Midbrain (tissue), 1 donor: Measurements from ENCODE around the gene KCNIP4.

Source experiments
- DNase-seq: peaks from one replicate; lab custom pipeline; 2025; lab: John Stamatoyannopoulos, UW

KCNIP4 gene

DNA sequence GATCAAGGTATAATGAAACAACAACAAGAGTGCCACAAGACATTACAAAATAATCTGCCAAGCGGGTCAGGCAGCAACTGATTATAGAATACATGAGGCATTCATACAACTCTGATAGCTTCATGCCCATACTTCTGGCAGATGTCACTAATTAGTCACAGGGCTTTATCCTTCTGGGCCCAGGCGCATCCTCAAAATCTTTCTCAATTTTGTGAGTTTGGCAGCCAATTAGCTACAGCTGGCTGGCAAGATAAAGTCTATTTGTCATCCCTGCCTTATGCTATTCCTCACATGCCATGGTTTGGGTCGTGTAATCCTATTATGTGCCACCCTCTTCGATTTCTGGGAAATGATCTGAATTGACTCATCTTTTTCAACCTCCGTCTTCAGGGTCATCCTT, 994.0 kb downstream of the KCNIP4 start:
- no peak for DNase-seq

DNA sequence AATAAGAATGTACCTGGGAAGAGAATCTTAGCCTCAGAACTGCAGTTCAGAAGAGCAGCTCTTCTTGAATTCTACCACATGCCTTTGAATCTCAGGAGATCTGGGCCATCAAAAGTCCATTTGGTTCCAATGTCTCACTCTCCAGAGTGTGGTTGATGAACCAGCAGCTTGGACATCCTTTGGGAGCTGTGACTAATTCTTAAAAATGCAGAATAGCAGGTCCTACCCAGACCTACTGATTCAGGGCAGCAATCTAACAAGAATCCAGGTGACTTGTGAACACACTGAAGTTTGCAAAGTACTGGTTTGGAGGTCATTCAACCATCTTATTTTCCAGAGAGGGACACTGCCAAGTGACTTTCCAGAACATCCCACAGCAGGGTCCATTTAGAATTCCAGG, 1003.6 kb downstream of the KCNIP4 start:
- DNase-seq, result no peak

DNA sequence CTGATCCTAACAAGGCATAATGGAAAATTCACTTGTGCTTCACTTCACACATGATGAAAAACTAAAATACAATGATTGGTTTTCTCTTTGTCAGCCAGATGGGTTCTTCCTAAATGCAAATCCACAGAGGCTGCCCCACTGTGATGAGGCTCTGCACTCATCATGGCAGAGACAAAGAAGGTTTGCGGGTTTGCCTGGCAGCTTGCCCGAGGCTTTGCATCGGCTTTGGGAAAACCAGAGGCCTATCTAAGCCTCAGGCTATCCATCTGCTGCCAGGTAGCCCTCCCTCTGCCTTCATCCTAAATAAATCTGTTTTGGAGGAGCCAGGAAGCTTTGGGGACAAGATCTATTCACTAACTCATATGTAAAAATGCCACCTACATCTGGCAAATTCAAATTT, 1004.1 kb downstream of the KCNIP4 start:
- no peak for DNase-seq

DNA sequence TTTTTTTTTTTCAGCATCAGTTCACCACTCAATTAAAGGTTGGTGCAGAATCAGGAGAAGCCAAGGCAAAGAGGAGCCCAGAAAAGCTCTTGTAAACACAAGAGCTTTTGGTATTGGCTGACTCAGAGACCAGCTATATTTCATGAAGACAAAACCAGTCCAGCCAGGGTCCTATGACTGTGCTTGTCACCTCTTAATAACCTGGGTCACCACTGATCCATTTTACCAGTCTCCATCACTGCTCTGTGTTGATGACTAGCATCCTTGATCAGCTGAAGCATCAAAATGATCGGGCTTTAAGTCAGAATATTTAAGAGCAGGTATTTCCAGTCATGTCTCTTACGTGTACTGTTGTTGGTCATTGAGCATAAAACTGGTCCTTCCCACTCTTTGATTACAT, 1010.4 kb downstream of the KCNIP4 start:
- no peak for DNase-seq

DNA sequence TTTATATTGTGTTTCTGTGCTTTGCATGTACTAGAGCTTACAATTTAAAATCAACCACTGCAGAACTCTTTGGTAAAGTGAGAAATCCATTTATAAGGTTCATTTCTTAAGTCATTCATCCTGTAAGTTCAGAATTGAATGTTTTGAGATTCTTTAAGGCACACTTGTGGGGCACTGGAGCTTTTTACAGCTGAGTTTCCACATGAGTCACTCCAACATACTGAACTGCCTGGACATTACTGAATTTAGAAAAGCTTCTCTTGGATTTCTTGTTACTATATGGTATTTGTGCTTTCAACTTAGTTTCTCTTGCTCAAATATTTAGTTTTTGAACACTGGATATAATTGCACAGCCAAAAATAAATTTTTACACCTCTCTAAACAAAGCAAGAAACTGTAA, 1022.0 kb downstream of the KCNIP4 start:
- no peak for DNase-seq

DNA sequence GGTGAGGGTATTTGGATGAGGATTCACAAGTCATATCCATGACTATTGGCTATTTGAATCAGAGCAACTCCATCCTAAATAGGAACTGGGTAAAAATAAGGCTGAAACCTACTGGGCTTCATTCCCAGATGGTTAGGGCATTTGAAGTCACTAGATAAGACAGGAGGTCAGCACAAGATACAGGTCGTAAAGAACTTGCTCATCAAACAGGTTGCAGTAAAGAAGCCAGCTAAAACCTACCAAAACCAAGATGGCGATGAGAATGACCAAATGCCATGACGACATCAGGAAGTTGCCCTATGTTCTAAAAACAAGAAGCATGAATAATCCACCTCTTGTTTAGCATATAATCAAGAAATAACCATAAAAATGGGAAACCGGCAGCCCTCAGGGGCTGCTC, 1023.4 kb downstream of the KCNIP4 start:
- no peak for DNase-seq

DNA sequence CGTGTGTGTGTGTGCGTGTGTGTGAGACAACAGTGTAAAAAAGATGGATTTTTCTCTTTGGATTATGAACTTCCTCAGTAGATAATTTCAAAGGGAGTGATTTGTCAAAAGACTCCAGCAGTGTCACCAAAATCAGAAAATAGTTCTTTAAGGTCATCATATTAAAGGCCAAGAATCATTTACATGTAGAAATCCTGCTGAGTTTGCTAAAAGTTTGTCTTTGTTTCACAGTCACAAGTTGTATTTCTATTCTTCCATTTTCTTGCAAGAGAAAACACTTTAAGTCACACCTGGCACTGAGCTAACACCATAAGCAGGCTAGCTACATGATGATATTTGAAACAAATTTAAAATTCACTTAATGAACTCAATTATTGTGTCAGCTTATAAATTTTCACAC, 1025.6 kb downstream of the KCNIP4 start:
- DNase-seq, result no peak

DNA sequence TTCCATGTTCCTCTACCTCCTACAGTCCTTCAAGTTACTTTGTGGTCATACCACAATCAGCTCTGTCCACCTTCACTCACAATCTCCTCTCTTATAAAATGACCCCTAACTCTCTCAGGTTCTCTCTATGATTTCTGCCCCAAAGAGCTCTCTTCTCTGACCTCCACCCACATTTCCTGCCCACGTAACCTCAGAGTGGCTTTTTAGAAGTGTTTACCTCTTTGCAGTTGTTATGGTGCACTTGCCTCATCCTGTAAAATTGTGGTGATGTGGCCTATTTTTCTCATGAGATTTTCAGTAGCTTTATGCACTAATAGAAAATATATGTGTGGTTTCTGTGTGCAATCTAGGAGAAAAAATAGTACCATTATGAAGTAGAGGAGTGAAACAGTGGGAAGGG, 1032.5 kb downstream of the KCNIP4 start:
- DNase-seq, result no peak

DNA sequence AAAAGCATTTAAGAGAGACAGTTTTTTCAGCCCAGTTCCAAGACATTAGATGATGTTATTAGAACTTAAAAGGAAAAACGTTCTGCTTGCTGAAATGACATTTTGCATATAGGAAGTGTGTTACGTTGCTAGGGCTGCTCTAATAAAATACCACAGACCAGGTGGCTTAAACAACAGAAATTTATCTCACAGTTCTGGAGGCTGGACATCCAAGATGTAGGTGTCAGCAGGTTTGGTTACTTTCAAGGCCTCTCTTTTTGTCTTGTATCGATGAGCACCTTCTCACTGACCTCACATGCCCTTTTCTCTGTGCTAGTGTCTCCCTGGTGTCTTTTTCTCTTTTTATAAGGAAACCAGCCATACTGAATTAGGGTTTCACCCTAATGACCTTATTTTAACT, 1043.6 kb downstream of the KCNIP4 start:
- no peak for DNase-seq

DNA sequence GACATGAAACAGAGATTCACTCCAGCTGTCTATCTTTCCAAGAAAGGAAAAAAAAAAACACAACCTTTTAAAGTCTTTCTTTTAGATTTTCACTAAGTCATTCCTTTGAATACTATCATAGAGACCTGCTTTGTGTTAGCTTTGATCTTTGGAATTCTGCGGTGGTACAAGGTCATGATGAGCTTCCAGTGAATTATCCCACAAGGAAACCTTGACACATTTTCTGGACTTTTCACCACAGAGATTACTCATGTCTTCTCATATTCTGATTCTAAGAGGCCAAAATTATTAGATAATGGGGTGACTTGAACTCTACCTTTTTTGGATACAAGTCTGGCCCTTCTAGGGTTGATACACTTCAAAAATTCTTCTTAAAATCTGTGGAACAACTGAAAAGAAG, 1046.7 kb downstream of the KCNIP4 start:
- DNase-seq, result no peak

DNA sequence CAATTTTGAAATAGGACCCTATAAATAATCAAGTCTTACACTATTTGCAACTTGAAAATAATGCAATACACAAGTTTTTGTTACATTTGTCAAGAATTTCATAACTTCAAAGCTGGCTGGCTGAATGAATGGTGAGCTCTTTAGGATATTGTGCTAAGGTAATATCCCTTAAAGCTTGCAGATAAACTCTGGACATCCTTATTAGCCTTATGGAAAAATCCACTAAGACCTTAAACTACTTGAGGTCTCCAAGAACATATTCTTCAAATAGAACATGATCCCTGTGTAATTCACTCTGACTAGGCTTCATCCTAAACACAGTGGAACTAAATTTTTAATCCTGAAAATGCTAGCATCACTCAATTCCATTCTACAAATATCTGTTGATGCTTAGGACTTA, 1049.0 kb downstream of the KCNIP4 start:
- DNase-seq, result no peak

DNA sequence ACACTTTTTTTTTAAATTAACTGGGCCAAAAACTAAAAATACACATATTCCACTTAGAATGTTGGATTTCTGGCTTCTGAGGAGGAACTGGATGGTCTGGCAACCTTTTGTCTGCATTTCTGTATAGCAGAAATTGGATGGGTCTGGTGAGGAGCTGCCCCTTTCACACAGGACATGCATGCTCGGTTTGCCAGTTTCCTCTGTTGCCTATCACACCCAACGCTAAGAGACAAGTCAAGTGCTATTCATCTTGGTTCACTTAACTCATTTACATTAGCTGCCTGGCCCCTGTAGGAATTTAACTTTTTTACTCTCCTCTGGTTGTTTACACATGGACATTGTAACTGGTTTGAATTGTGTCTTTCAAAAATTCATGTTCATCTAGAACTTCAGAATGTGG, 1052.6 kb downstream of the KCNIP4 start:
- no peak for DNase-seq

DNA sequence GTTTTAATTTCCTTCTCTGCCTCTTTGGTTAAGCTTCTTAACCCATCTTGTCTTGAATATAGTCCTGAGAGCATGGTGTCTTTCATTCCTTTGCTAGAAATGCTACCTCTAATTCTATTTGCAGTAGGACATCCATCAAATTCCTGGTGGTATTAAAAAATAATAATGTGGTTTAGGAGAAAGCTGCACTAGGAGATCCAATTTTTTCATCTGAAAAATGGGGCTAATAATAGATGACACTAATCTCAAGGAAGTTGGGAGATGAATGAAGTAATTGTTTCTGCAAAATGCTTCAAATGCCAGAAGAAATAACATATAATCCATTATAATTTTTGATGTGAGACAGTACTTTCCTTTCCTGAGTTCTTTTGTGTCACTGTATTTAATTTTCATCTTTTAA, 1053.4 kb downstream of the KCNIP4 start:
- DNase-seq, result no peak

DNA sequence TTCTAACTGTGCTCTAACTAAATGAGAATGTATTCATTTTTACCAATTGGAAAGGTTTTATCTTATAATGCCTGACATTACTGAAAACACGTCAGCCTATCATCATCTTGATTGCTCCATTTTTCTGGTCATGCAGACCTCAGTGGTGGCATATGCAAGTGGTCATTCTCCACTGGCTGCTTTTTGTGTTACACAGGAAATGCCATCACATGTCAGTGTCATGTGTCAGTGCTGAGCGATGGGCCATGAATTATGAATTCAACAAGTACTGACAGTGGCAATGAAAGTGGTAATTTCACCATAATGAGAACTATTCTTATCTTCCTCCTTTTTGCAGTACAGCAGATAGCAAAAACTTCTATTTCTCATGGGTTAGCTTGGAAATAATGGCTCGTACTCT, 1057.8 kb downstream of the KCNIP4 start:
- DNase-seq, result no peak

DNA sequence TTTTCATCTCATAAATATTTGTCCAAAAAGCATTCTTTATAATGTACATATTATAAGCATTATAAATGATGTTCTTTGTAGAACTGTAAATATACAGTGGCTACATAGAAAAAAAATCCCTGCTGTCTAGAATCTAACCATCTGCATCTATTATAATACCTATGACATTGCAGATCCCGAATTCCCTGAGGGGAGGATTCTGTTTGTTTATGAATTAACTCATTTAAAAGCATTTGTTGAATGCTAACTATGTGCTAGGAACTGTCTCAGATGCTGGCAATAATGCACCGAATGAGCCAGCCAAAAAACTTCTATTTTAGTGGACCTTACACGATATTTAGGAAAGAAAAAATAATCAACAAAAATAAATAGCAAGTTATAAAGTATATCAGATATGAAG, 1058.7 kb downstream of the KCNIP4 start:
- DNase-seq, result no peak

DNA sequence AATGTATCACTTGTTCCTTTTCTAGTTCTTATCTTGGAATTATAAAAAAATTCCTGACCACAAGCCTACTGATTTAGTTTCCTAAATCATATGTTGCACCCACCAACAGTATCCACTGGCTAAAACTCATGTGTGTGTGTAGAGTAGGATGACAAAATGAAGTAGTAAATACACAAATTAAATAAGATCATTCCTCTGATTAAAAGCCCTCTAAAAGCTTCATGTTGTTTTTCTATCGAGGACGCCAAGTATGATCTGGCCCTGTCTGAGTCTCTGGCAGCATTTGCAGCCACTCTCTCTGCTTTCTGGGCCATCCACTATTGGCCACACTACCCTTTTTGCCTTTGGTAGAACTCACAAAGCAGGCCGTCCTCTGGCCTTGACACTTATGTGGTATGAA, 1064.9 kb downstream of the KCNIP4 start:
- DNase-seq, result no peak

DNA sequence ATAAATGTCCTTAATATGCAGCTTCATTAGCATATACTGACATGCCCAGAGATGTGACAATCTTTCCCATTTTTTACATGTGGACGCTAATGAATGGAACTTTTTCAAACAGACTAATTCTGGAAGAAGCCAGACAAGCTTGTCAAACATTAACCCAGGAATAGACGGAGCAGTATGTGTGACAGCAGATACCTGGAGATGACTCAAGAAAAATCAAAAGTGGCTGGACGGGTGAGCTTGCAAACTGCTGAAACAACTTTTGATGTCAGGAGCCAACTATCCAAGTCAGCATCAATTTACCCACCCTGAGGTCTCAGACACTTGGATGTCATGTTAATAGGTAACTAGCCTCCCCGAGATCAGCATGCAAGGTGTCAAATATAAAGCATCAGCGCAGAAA, 1065.3 kb downstream of the KCNIP4 start:
- DNase-seq, result no peak

DNA sequence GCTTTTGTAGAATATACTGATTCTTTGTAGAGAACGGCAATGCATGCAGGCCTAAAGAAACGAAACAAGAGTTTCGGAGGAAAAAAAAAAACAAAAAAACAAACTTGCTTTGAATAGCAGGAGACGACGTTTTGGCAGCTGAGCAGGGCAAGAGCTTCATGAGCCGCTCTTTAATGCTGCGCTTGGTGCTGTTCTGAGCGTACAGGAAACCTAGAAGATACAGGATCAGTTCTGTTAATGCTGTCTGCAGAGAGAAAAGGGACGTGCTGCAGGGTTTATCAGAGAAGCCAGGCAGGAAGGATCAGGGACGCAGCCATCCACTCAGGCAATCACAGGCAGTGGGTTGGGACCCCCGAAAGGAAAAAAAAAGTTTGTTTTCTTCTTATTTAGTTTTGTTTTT, 1066.1 kb downstream of the KCNIP4 start:
- no peak for DNase-seq

DNA sequence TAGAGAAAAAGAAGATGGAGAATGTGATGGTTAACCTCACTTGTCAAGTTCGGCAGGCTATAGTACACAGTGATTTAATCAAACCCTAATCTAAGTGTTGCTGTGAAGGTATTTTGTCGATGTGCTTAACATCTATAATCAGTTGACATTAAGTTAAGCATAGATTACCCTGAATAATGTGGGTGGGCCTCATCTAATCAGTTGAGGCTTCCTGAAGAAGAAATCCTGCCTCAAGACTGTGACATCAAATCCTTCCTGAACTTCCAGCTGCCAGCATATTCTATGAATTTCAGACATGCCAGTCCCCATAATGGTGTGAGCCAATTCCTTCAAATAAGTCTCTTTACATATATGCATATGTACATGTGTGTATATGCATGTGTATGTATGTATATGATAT, 1066.9 kb downstream of the KCNIP4 start:
- no peak for DNase-seq

DNA sequence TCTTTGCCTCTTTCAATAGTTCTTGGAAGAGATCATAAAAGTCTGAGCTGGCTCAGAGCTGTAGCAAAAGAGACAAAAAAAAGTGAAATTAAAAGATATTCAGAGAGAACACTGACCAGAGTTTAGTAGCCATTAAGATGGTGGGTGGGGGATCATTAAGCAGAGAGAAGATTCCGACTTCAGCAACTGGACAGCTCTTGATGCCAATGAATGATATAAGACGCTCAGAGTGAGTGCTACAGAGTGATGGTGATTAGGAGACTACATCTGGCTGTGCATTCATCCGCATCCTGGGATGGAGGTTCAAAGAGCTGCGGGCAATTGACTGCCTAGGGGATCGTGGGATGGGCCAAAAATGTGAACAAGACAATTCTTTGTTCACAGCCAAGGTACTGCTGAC, 1069.8 kb downstream of the KCNIP4 start:
- no peak for DNase-seq

DNA sequence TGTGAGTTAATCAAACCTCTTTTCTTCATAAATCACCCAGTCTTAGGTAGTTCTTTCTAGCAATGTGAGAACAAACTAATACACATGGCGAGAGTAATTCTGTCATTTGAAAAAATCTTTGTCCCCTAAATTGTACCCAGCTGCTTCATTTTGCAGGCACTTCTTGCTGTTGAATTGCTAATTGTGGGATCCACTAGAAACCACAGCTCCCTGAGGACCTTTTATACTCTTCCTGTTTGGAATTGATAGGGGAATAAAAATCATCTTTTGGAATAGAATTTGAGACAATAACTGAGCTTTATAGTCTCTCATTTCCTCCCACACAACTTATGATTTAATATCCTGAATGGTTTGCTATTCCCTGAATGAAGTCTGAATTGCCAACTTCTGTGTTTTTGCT, 1078.1 kb downstream of the KCNIP4 start:
- DNase-seq, result no peak

DNA sequence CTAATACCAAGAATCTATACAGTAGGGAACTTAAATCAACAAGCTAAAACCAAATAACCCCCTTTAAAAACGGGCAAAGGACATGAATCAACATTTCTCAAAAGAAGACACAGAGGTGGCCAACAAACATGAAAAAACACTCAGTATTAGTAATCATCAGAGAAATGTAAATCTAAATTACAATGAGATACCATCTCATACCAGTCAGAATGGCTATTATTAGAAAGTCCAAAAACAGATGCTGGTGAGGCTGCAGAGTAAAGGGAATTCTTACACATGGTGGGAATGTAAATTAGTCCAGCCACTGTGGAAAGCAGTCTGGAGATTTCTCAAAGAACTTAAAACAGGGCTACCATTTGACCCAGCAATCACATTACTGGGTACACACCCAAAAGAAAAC, 1080.5 kb downstream of the KCNIP4 start:
- DNase-seq, result no peak

DNA sequence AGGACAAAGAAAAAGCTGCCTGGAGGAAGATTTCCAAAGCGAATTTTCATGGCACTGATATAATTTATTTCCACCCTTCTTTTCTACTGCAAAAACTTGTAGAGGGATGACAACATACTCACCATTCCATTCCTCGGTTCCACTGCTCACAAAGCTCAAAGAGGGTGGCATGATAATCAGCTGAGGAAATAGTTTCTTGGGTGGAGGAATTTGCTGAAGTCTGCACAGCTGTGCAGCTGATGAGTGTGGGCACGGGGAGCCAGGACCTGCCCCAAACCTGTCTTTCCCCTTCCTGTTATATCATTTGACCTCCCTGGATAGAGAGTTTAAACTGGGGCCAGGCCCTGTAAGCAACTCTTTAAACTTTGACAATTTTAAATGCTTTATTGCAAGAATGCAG, 1087.7 kb downstream of the KCNIP4 start:
- DNase-seq, result no peak

DNA sequence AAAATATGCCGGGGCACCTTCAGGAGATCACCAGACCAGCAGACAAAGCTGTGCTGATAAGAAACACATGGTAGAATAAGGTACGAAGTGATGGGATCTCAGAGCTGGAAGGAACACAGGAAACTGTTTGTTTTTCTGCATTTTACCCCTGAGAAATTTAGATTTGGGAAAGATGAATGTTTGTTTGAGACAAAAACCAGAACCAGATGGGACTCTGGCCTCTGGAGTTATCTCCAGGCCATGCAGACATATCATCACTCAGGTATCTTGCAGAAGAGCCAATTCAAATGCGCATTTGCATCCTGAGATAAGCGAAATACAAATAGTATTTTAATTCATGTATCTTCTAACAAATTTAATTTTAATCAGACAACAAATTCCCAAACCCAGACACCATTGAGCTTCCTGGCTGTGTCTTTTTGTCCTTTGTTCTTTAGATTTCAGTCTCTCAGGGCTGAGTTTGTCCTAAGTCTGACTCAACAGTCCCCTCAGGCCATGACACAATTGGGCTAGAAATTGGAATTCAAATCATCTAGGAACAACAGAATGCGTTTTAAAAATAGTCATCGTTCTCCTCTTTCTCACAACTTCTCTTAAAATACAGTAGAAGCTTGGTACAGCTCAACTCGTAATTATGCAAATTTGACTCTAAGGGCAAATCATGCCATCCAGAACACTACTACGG, 1089.3 kb downstream of the KCNIP4 start:
- no peak for DNase-seq

DNA sequence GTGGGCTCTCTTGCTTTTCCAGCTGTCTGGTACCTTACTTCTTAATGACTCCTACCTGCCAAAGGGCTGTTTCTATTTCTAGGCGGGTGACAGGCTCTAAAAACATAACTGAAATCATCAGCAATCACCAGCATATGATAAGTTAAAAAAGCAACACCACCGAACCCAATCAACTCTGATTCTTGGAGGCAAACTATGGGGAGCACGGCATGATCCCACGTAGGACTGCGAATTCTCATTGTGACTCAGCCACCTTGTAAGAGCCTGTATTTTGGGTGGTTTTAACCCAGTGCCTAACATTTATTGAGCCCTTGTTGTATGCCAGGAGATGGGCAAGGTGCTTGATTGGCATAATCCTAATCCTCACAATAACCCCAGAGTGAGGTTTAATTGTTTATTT, 1091.5 kb downstream of the KCNIP4 start:
- DNase-seq, result no peak
